Measurements from ENCODE around the gene ITPR1. TPM values are rescaled to one million over a fixed set of nuclear protein-coding genes. Genes with fewer than 3 reads are reported as not detected.

Gene ITPR1
- 10.8 and 11.2 TPM in 2 replicates for total RNA-seq
- long read RNA-seq, full-length matches to known transcripts = 2 of 7 reads
- long read RNA-seq, partial matches to known transcripts = 3 of 7 reads
- long read RNA-seq, other reads (novel, unspliced or antisense) = 2 of 7 reads

GRCh38 chr3:4493014-4493940 is at the start of gene ITPR1:
ITPR1 (plus strand) TSS chr3:4493348; CDS start chr3:4516492, 23,144 bp downstream.
- Mint-ChIP-seq H3K27me3 (peaks cover 30% of the 10 kb centered on the region), H3K4me1 (ENCODE audit: low read depth) (peaks cover 16% of the 10 kb centered on the region), H3K27ac (peak within 1 kb of the TSS; percentile 98), H3K36me3 (ENCODE audit: insufficient read depth) (no peaks in the 10 kb centered on the region), H3K9me3 (ENCODE audit: low read depth) (no peaks in the 10 kb centered on the region), H3K4me3 (ENCODE audit: low read depth) (peak within 1 kb of the TSS; percentile 90)
- peak; percentile 98 for DNase-seq (ENCODE audit: low spot score, unreplicated experiment)
- TF ChIP-seq, protein P1, sequence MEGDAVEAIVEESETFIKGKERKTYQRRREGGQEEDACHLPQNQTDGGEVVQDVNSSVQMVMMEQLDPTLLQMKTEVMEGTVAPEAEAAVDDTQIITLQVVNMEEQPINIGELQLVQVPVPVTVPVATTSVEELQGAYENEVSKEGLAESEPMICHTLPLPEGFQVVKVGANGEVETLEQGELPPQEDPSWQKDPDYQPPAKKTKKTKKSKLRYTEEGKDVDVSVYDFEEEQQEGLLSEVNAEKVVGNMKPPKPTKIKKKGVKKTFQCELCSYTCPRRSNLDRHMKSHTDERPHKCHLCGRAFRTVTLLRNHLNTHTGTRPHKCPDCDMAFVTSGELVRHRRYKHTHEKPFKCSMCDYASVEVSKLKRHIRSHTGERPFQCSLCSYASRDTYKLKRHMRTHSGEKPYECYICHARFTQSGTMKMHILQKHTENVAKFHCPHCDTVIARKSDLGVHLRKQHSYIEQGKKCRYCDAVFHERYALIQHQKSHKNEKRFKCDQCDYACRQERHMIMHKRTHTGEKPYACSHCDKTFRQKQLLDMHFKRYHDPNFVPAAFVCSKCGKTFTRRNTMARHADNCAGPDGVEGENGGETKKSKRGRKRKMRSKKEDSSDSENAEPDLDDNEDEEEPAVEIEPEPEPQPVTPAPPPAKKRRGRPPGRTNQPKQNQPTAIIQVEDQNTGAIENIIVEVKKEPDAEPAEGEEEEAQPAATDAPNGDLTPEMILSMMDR (IDR thresholded peaks at IDR 0.05; ENCODE audit: unreplicated experiment) = no peak

- no peak for DNase-seq (ENCODE audit: low spot score, unreplicated experiment)
- Mint-ChIP-seq H3K9me3 (ENCODE audit: low read depth) (no peaks in the 10 kb centered on the region), H3K4me3 (ENCODE audit: low read depth) (no peak overlapping the region), H3K36me3 (ENCODE audit: insufficient read depth) (peaks cover 3% of the 10 kb centered on the region), H3K27ac (peak overlapping the region; percentile 6), H3K4me1 (ENCODE audit: low read depth) (peaks cover 4% of the 10 kb centered on the region), H3K27me3 (no peaks in the 10 kb centered on the region)
- TF ChIP-seq, protein P1 (IDR thresholded peaks at IDR 0.05; ENCODE audit: unreplicated experiment) = no peak
These were observed 45.7 kb upstream of the ITPR1 start for GRCh38 chr3:4447295-4447999.

DNA sequence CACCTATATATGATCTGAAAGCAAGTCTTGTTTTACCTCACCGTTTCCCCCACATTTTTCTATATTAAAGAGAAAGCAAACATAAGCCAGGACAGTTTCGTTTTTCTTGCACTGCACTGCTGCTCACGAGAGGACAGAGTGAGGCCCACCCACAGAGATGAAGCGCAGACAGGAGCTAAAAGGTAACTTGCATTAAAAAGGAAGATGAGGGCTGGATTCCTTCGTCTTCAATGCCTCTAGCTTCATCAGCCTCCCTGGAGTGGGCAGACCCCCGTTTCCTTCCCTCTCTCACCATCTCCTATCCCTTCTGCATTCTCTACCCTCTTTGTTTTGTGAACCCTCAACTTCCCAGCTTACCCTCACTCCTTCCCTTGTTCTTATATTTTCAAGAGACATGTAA is 45.0 kb upstream of the ITPR1 start:
- Mint-ChIP-seq H3K36me3 (ENCODE audit: insufficient read depth) (peaks cover 3% of the 10 kb centered on the region), H3K4me1 (ENCODE audit: low read depth) (peaks cover 4% of the 10 kb centered on the region), H3K27ac (no peak overlapping the region), H3K9me3 (ENCODE audit: low read depth) (no peaks in the 10 kb centered on the region), H3K27me3 (no peaks in the 10 kb centered on the region), H3K4me3 (ENCODE audit: low read depth) (no peak overlapping the region)
- TF ChIP-seq, protein P1 (IDR thresholded peaks at IDR 0.05; ENCODE audit: unreplicated experiment) = no peak
- no peak for DNase-seq (ENCODE audit: low spot score, unreplicated experiment)

GRCh38 chr3:4449043-4449805 is 43.9 kb upstream of the ITPR1 start:
- no peaks in the 10 kb centered on the region for H3K9me3 Mint-ChIP-seq (ENCODE audit: low read depth)
- peaks cover 3% of the 10 kb centered on the region for H3K36me3 Mint-ChIP-seq (ENCODE audit: insufficient read depth)
- no peaks in the 10 kb centered on the region for H3K27me3 Mint-ChIP-seq
- no peak overlapping the region for H3K4me3 Mint-ChIP-seq (ENCODE audit: low read depth)
- no peak for DNase-seq (ENCODE audit: low spot score, unreplicated experiment)
- TF ChIP-seq, protein P1 (IDR thresholded peaks at IDR 0.05; ENCODE audit: unreplicated experiment) = no peak
- H3K27ac Mint-ChIP-seq = no peak overlapping the region
- peaks cover 4% of the 10 kb centered on the region for H3K4me1 Mint-ChIP-seq (ENCODE audit: low read depth)
